Coronary artery (tissue), 2 donors: Measurements from ENCODE around the gene PDGFRB.

ENCODE experiments used
- DNase-seq: peaks from one replicate; pipeline ENCODE4 v3.0.0-alpha.2; 2017; ENCODE audit warnings: low spot score
- H3K27ac ChIP-seq, 2 donors: fragments of 200-600 bp; sonication (generic); one replicate each; pipeline ENCODE4 v1.5.1; 2016 to 2019
- H3K4me3 ChIP-seq: fragments of 200-600 bp; sonication (generic); 2 replicates; pipeline ENCODE4 v1.5.1; 2016; ENCODE audit warnings: mild to moderate bottlenecking, moderate library complexity
- TF ChIP-seq, protein P1 (sequence below): fragments of 200-600 bp; sonication (generic); IDR thresholded peaks from one replicate; pipeline ENCODE4 v1.5.1; 2019; ENCODE audit warnings: antibody characterized with exemption

The PDGFRB gene

DNA sequence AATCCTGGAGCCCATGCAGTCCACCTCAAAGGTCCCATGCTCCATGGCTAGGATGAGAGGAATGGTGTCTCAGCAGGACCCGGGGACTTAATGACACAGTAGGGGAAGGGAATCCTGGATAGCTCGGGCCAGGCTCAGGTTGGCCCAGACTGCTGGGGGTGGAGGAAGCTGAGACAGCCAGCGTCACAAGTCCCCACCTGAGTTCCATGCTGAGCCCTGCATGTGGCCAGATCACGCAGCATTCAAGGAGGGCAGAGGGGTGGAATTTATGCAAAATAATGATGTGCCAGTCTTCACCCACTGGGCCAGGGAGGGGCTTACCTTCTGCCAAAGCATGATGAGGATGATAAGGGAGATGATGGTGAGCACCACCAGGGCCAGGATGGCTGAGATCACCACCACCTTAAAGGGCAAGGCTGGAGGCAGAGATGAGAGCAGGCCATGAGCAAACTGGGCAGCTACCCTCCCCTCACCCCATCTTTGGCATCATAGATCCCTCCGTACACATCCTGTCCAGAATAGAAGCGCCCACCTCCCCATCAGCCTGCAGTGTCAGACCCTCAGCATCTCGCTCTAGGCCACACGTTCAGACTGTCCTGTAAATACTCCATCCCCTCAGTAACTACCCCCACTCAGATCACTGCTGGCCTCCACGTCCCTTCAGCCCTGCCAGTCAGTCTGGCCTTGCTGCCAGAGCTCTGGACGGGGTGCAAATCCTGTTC lies 29.3 kb downstream of the PDGFRB start:
- no peak overlapping the region for H3K4me3 ChIP-seq
- H3K27ac ChIP-seq, result peak overlapping the region; percentile 25 to 45
- TF ChIP-seq, protein P1, sequence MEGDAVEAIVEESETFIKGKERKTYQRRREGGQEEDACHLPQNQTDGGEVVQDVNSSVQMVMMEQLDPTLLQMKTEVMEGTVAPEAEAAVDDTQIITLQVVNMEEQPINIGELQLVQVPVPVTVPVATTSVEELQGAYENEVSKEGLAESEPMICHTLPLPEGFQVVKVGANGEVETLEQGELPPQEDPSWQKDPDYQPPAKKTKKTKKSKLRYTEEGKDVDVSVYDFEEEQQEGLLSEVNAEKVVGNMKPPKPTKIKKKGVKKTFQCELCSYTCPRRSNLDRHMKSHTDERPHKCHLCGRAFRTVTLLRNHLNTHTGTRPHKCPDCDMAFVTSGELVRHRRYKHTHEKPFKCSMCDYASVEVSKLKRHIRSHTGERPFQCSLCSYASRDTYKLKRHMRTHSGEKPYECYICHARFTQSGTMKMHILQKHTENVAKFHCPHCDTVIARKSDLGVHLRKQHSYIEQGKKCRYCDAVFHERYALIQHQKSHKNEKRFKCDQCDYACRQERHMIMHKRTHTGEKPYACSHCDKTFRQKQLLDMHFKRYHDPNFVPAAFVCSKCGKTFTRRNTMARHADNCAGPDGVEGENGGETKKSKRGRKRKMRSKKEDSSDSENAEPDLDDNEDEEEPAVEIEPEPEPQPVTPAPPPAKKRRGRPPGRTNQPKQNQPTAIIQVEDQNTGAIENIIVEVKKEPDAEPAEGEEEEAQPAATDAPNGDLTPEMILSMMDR, result no peak
- no peak for DNase-seq

DNA sequence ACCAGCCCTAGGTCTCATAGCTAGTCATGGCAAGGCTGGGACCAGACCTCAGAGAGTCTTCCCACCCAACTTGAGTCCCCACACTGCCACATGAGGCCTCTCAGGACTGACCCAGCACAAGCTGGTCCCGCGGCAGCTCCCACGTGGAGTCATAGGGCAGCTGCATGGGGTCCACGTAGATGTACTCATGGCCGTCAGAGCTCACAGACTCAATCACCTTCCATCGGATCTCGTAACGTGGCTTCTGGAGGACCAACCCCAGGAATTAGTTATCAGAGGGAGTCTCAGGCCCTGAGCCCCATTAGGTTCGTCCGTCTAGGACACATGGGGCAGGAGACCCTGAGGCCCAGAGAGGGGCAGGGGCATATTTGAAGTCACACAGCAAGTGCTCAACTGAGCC lies 30.3 kb downstream of the PDGFRB start:
- H3K4me3 ChIP-seq, result no peak overlapping the region
- TF ChIP-seq, protein P1, result no peak
- H3K27ac ChIP-seq, result peak overlapping the region; percentile 23 to 25
- DNase-seq, result no peak

DNA sequence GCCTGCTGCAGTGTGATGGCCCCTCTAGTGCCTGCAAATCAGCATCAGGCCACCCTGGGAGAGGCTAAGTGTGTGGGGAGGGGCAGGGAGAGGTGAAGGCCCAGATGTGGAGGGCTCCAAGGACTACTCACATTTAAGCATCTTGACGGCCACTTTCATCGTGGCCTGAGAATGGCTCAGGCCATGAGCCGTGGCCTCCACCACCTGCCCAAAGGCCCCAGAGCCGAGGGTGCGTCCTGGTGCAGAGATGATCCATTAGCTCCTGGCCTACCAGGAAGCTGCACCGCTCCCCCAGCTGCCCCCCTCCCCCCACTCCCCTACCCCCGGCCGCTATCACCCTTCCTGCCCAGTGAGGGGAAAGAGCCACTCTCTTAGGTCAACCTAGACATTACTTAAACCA lies 31.0 kb downstream of the PDGFRB start:
- DNase-seq, result no peak
- Histone ChIP-seq H3K4me3 (no peak overlapping the region), H3K27ac (peak overlapping the region in 1 of 2 donors; percentile 25)
- TF ChIP-seq, protein P1, result no peak

DNA sequence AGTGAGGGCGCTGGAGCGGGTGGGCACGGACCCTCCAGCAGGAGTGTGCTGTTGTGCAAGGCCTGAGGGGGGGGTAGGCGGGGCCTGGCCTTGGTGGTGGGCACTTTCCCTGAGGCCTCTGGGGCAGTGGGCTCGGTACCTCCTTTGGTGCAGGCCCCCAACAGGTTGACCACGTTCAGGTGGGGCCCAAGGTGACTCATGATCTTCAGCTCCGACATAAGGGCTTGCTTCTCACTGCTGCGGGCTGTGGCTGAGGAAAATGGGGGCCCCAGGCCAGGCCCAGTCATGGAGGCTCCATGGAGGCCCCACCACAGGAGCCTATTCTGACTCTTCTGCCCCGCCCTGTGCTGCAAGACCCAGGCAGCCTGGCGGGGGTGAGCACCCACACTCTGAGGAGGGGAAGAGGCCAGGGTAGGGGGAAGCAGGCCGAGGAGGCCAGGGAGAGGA lies 31.5 kb downstream of the PDGFRB start:
- no peak for DNase-seq
- Histone ChIP-seq H3K4me3 (no peak overlapping the region), H3K27ac (peak overlapping the region in 1 of 2 donors; percentile 25)
- TF ChIP-seq, protein P1, result no peak

DNA sequence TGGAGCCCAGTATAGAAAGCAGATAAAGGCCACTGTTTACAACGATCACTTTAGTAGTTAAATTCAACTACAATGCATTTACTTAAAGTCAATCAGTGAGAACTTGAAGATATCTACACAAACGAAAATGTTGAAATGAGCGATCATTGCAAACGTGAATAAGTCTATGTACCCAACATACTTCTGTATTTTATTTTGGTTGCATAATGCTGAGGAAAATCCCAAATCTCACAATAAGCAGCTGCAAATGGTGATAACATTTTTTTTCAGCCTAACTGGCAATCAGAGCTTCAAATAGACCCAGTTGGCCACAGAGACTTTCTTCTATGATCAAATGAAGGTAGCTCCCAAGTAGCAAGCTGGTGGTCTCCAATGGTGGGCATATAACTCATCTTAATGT lies 32.1 kb downstream of the PDGFRB start:
- Histone ChIP-seq H3K4me3 (no peak overlapping the region), H3K27ac (peak overlapping the region in 1 of 2 donors; percentile 25)
- TF ChIP-seq, protein P1, result no peak
- no peak for DNase-seq

GRCh38 chr5:150122536-150123481 lies 32.8 kb downstream of the PDGFRB start:
- TF ChIP-seq, protein P1, result no peak
- no peak overlapping the region for H3K4me3 ChIP-seq
- H3K27ac ChIP-seq, result peak overlapping the region in 1 of 2 donors; percentile 38
- DNase-seq, result peak; percentile 56
